RKO (cell line): ENCODE measurements around the gene PTAR1.

Source experiments
- DNase-seq: peaks from one replicate; pipeline ENCODE4 v3.0.0-alpha.2; 2016; ENCODE audit warnings: low spot score

PTAR1 gene

GRCh38 chr9:69674112-69674685 lies 85.6 kb downstream of the PTAR1 start:
- no peak for DNase-seq

GRCh38 chr9:69673311-69673640 lies 86.5 kb downstream of the PTAR1 start:
- no peak for DNase-seq

GRCh38 chr9:69672596-69673310 lies 87.1 kb downstream of the PTAR1 start:
- peak; percentile 83 for DNase-seq

GRCh38 chr9:69671879-69672595 lies 87.8 kb downstream of the PTAR1 start, which contains the start of gene APBA1:
Gene APBA1, minus strand, starts transcription at chr9:69672371.
- DNase-seq: no peak

GRCh38 chr9:69671311-69671878 lies 88.4 kb downstream of the PTAR1 start:
- no peak for DNase-seq

GRCh38 chr9:69667306-69667705 lies 92.5 kb downstream of the PTAR1 start:
- DNase-seq: no peak

DNA sequence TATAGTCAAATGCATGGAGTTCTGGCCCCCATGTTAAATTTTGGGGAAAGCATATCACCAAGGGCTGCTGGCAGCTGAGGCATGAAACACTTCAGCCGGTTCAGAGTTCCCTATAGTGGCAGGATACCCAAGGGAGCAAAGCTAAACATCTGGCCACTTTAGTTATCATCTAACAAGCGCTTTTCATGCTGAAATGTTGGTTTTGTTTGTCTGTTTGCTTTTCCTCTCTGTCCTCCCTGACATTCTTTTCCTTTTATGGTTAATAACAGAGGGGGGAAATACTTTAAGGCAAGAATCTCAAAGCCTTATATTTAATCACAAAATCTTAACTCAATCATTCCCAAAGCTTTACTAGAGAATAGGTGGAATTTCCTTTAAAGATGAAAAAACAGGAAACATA lies 99.5 kb downstream of the PTAR1 start:
- DNase-seq: no peak
